ENCODE data around the gene AKAP14.
A peak's percentile ranks its signal among the peaks of the same experiment; 100 is the strongest.
"Not testable (repeated sequence)": the region's sequence is repeated elsewhere in the genome, so short reads cannot be mapped to it uniquely, and the experiment has no call there.

The AKAP14 gene

GRCh38 chrX:119895843-119896326 lies at the start of gene AKAP14:
AKAP14 (plus strand) TSS chrX:119895893; CDS start chrX:119903224, 7,331 bp downstream.
- DNase-seq (ENCODE audit: low spot score), result peak; percentile 40

GRCh38 chrX:119852382-119853353 lies 43.0 kb upstream of the AKAP14 start, which contains the start of gene UPF3B:
UPF3B (minus strand) TSS chrX:119852963; CDS start chrX:119852928, 35 bp downstream.
- peak; percentile 93 for DNase-seq (ENCODE audit: low spot score)

GRCh38 chrX:119853444-119853843 lies 42.2 kb upstream of the AKAP14 start:
- DNase-seq (ENCODE audit: low spot score), result no peak

GRCh38 chrX:119870626-119871131 lies 25.0 kb upstream of the AKAP14 start:
- DNase-seq (ENCODE audit: low spot score), result peak; percentile 38

GRCh38 chrX:119871245-119871598 lies 24.5 kb upstream of the AKAP14 start:
- no peak for DNase-seq (ENCODE audit: low spot score)

- peak; percentile 86 for DNase-seq (ENCODE audit: low spot score)
Observed at GRCh38 chrX:119871599-119872395, 23.9 kb upstream of the AKAP14 start, which contains the start of the genes NDUFA1 and RNF113A. NDUFA1 (plus strand) TSS chrX:119871832; CDS start chrX:119871912, 80 bp downstream. RNF113A (minus strand) TSS chrX:119871733; CDS start chrX:119871613, 120 bp downstream.

GRCh38 chrX:119878740-119879139 lies 17.0 kb upstream of the AKAP14 start:
- DNase-seq (ENCODE audit: low spot score), result no peak

GRCh38 chrX:119880076-119880475 lies 15.6 kb upstream of the AKAP14 start:
- no peak for DNase-seq (ENCODE audit: low spot score)

- peak; percentile 66 for DNase-seq (ENCODE audit: low spot score)
Observed at GRCh38 chrX:119880552-119881437, 14.9 kb upstream of the AKAP14 start.

- no peak for DNase-seq (ENCODE audit: low spot score)
Observed at GRCh38 chrX:119885554-119886428, 9.9 kb upstream of the AKAP14 start.

GRCh38 chrX:119887721-119888425 lies 7.8 kb upstream of the AKAP14 start:
- DNase-seq (ENCODE audit: low spot score), result peak; percentile 77

GRCh38 chrX:119890626-119891025 lies 5.1 kb upstream of the AKAP14 start:
- not testable (repeated sequence) for DNase-seq (ENCODE audit: low spot score)

GRCh38 chrX:119891961-119892692 lies 3.6 kb upstream of the AKAP14 start:
- DNase-seq (ENCODE audit: low spot score), result not testable (repeated sequence)

GRCh38 chrX:119899125-119899524 lies 3.4 kb downstream of the AKAP14 start:
- DNase-seq (ENCODE audit: low spot score), result no peak

GRCh38 chrX:119900976-119901375 lies 5.3 kb downstream of the AKAP14 start:
- no peak for DNase-seq (ENCODE audit: low spot score)

- no peak for DNase-seq (ENCODE audit: low spot score)
Observed at GRCh38 chrX:119916310-119916709, 20.6 kb downstream of the AKAP14 start.

GRCh38 chrX:119917877-119918276 lies 22.2 kb downstream of the AKAP14 start:
- DNase-seq (ENCODE audit: low spot score), result no peak

- no peak for DNase-seq (ENCODE audit: low spot score)
Observed at GRCh38 chrX:119919835-119920585, 24.3 kb downstream of the AKAP14 start.

All from D341Med (cell line).